DMS153 (cell line): ENCODE data around the gene MUC21.
A peak's percentile ranks its signal among the peaks of the same experiment; 100 is the strongest.

Experiments
- DNase-seq: peaks from one replicate; lab custom pipeline; 2025; lab: John Stamatoyannopoulos, UW

MUC21 gene

GRCh38 chr6:30983439-30983838, at the start of gene MUC21:
MUC21 (plus strand) TSS chr6:30983718; CDS start chr6:30983959, 241 bp downstream.
- DNase-seq = no peak

- peak; percentile 53 for DNase-seq
Measured at GRCh38 chr6:30935018-30935417, 48.5 kb upstream of the MUC21 start.

GRCh38 chr6:30937265-30937664, 46.3 kb upstream of the MUC21 start:
- DNase-seq = no peak

- DNase-seq = no peak
Measured at GRCh38 chr6:30938730-30939129, 44.8 kb upstream of the MUC21 start.

GRCh38 chr6:30939473-30939872, 44.0 kb upstream of the MUC21 start:
- DNase-seq = no peak

- no peak for DNase-seq
Measured at GRCh38 chr6:30940361-30940986, 43.0 kb upstream of the MUC21 start, which contains the start of gene MUCL3. MUCL3 (plus strand) TSS chr6:30940973; CDS start chr6:30941000, 27 bp downstream.

GRCh38 chr6:30942338-30943060, 41.0 kb upstream of the MUC21 start:
- no peak for DNase-seq

- DNase-seq = no peak
Measured at GRCh38 chr6:30944051-30944450, 39.5 kb upstream of the MUC21 start.

- DNase-seq = no peak
Measured at GRCh38 chr6:30945281-30945680, 38.2 kb upstream of the MUC21 start.

GRCh38 chr6:30947231-30947630, 36.3 kb upstream of the MUC21 start:
- no peak for DNase-seq

- DNase-seq = no peak
Measured at GRCh38 chr6:30948811-30949210, 34.7 kb upstream of the MUC21 start.

- DNase-seq = no peak
Measured at GRCh38 chr6:30951907-30952469, 31.5 kb upstream of the MUC21 start.

GRCh38 chr6:30954631-30955366, 28.7 kb upstream of the MUC21 start:
- DNase-seq = no peak

GRCh38 chr6:30955367-30956042, 28.0 kb upstream of the MUC21 start:
- DNase-seq = no peak

GRCh38 chr6:30957716-30958115, 25.8 kb upstream of the MUC21 start:
- DNase-seq = no peak

GRCh38 chr6:30960907-30961673, 22.4 kb upstream of the MUC21 start:
- DNase-seq = no peak

GRCh38 chr6:30962716-30963115, 20.8 kb upstream of the MUC21 start:
- DNase-seq = no peak

- DNase-seq = no peak
Measured at GRCh38 chr6:30963641-30964040, 19.9 kb upstream of the MUC21 start.

- no peak for DNase-seq
Measured at GRCh38 chr6:30964075-30964474, 19.4 kb upstream of the MUC21 start.

GRCh38 chr6:30965140-30965601, 18.3 kb upstream of the MUC21 start:
- no peak for DNase-seq

GRCh38 chr6:30966154-30966553, 17.4 kb upstream of the MUC21 start:
- DNase-seq = no peak
